ENCODE measurements around the gene KPNB1.

- no peak for TF ChIP-seq CREB1 (IDR thresholded peaks at IDR 0.05)
- TF ChIP-seq CTCF (IDR thresholded peaks at IDR 0.05; ENCODE audit: control extremely low read depth in 1 of 3, insufficient read depth in 1 of 3, low read depth in 1 of 3, low read length in 3 of 3) = peak in 2 of 3 experiments; percentile 32 to 41; a peak in 3 of 4 replicates
- TF ChIP-seq MAX (IDR thresholded peaks at IDR 0.05) = no peak
These were observed 75.9 kb downstream of the KPNB1 start for GRCh38 chr17:47725446-47726111.
